Stimulated activated CD4-positive, alpha-beta T cell treated with anti-CD3 and anti-CD28 coated beads, Interleukin-1b, Interleukin-23, amount 100 ng/mL, for 24 hours (primary cell): ENCODE data around the gene TMEM163.

Experiments
- DNase-seq, 4 experiments: peaks; one replicate each; pipeline ENCODE4 v3.0.0-alpha.2; 2020; ENCODE audit warnings: low read depth in 4 of 4, low spot score in 1 of 4

Gene TMEM163

GRCh38 chr2:134441153-134441863, 277.5 kb downstream of the TMEM163 start:
- no peak for DNase-seq

GRCh38 chr2:134440336-134440909, 278.4 kb downstream of the TMEM163 start:
- DNase-seq, result no peak

GRCh38 chr2:134438371-134438770, 280.4 kb downstream of the TMEM163 start:
- no peak for DNase-seq

- DNase-seq, result no peak
These were observed 282.1 kb downstream of the TMEM163 start for GRCh38 chr2:134436706-134437105.

GRCh38 chr2:134435936-134436335, 282.9 kb downstream of the TMEM163 start:
- DNase-seq, result no peak

- DNase-seq, result no peak
These were observed 283.3 kb downstream of the TMEM163 start for GRCh38 chr2:134435505-134435904.

GRCh38 chr2:134433979-134434378, 284.8 kb downstream of the TMEM163 start:
- DNase-seq, result no peak

- no peak for DNase-seq
These were observed 285.3 kb downstream of the TMEM163 start for GRCh38 chr2:134433469-134433868.

- no peak for DNase-seq
These were observed 286.3 kb downstream of the TMEM163 start for GRCh38 chr2:134432435-134432883.

GRCh38 chr2:134431838-134432434, 286.9 kb downstream of the TMEM163 start:
- no peak for DNase-seq

- no peak for DNase-seq
These were observed 288.9 kb downstream of the TMEM163 start for GRCh38 chr2:134429886-134430285.

GRCh38 chr2:134426721-134427120, 292.1 kb downstream of the TMEM163 start:
- no peak for DNase-seq

GRCh38 chr2:134425724-134426496, 292.9 kb downstream of the TMEM163 start:
- no peak for DNase-seq

- DNase-seq, result no peak
These were observed 297.1 kb downstream of the TMEM163 start for GRCh38 chr2:134421556-134422328.

- no peak for DNase-seq
These were observed 297.9 kb downstream of the TMEM163 start for GRCh38 chr2:134420920-134421319.

GRCh38 chr2:134420259-134420658, 298.5 kb downstream of the TMEM163 start:
- no peak for DNase-seq

GRCh38 chr2:134417968-134418582, 300.7 kb downstream of the TMEM163 start:
- DNase-seq, result no peak

GRCh38 chr2:134416637-134417036, 302.2 kb downstream of the TMEM163 start:
- no peak for DNase-seq

- no peak for DNase-seq
These were observed 302.8 kb downstream of the TMEM163 start for GRCh38 chr2:134416018-134416417.

- DNase-seq, result no peak
These were observed 304.9 kb downstream of the TMEM163 start for GRCh38 chr2:134413912-134414311.
